GM12878 (cell line): ENCODE results near the gene MRC2. TPM values are rescaled to one million over a fixed set of nuclear protein-coding genes. Genes with fewer than 3 reads are reported as not detected.

Experiments
- ATAC-seq: fragments of 200-7000 bp; cut with Tn5 transposase; 3 replicates; pipeline ENCODE4 v1.9.1; 2020; ENCODE audit warnings: mild to moderate bottlenecking, moderate library complexity
- BruUV-seq: library from RNA; stranded (reverse); fragments of 400-500 nt; replicated peaks from 2 replicates; lab custom pipeline; 2021; lab: Mats Ljungman, UMichigan
- CTCF ChIA-PET: fragments of 300-600 bp; sonication (Branson Sonifier 250); formaldehyde crosslinking; extraction: SDS; loops from one replicate; lab custom pipeline; 2021; ENCODE audit warnings: inconsistent platforms; lab: Yijun Ruan, JAX
- POLR2A ChIA-PET: fragments of 350-600 bp; formaldehyde crosslinking; extraction: SDS; loops from one replicate; lab custom pipeline; 2021; ENCODE audit warnings: inconsistent platforms; lab: Charles Lee
- RAD21 ChIA-PET: fragments of 300-600 bp; sonication (Branson Sonifier 250); formaldehyde crosslinking; loops from one replicate; lab custom pipeline; 2023; ENCODE audit warnings: antibody characterized with exemption; ENCODE audit not compliant: unreplicated experiment; lab: Charles Lee
- SMC1A ChIA-PET: fragments of 300-600 bp; sonication (Branson Sonifier 250); formaldehyde crosslinking; loops from one replicate; lab custom pipeline; 2023; ENCODE audit not compliant: unreplicated experiment, uncharacterized antibody; lab: Charles Lee
- DNase-seq: peaks from one replicate; pipeline ENCODE4 v3.0.0-alpha.2; 2011; ENCODE audit warnings: low read depth, low spot score
- FAIRE-seq: peaks from 3 replicates; lab custom pipeline; 2011; peaks lifted over from hg19 to GRCh38; lab: Jason Lieb, UNC
- H2AFZ ChIP-seq: 2 replicates; pipeline ENCODE4 v1.6.0; 2011; ENCODE audit warnings: low read depth, low read length, control low read depth; ENCODE audit not compliant: control insufficient read depth
- H3K27ac ChIP-seq: 2 replicates; pipeline ENCODE4 v1.5.1; 2011; ENCODE audit warnings: control low read depth; ENCODE audit not compliant: control insufficient read depth, insufficient read depth
- H3K27me3 ChIP-seq, 2 experiments: replicated peaks in 1 of 2; 2 replicates each; pipeline versions ENCODE4 v1.6.0 to v1.6.1; 2011; ENCODE audit warnings: low read length in 1 of 2; ENCODE audit not compliant: control insufficient read depth in 2 of 2, insufficient read depth in 2 of 2
- H3K36me3 ChIP-seq, 2 experiments: 2 replicates each; pipeline ENCODE4 v1.5.1; 2011; ENCODE audit warnings: low read length in 1 of 2; ENCODE audit not compliant: control insufficient read depth in 2 of 2, insufficient read depth in 2 of 2
- H3K4me1 ChIP-seq: 2 replicates; pipeline ENCODE4 v1.6.1; 2011; ENCODE audit warnings: mild to moderate bottlenecking, low read length, moderate library complexity, mixed read lengths; ENCODE audit not compliant: control insufficient read depth, insufficient read depth
- H3K4me2 ChIP-seq: 2 replicates; pipeline ENCODE4 v1.6.0; 2011; ENCODE audit warnings: control low read depth; ENCODE audit not compliant: control insufficient read depth, insufficient read depth
- H3K4me3 ChIP-seq: fragments of 200-600 bp; sonication (generic); 2 replicates; pipeline ENCODE4 v1.5.1; 2016
- H3K79me2 ChIP-seq: 2 replicates; pipeline ENCODE4 v1.6.0; 2011; ENCODE audit warnings: low read length; ENCODE audit not compliant: control insufficient read depth, insufficient read depth
- H3K9ac ChIP-seq: 2 replicates; pipeline ENCODE4 v1.8.0; 2011; ENCODE audit warnings: low read length, control low read depth, mixed read lengths; ENCODE audit not compliant: control insufficient read depth, insufficient read depth
- H3K9me3 ChIP-seq: replicated peaks from 3 replicates; pipeline ENCODE4 v1.5.1; 2011; ENCODE audit warnings: mild to moderate bottlenecking, low read length; ENCODE audit not compliant: control insufficient read depth, insufficient read depth
- H4K20me1 ChIP-seq: 2 replicates; pipeline ENCODE4 v1.6.0; 2011; ENCODE audit not compliant: control insufficient read depth, insufficient read depth
- CREB1 ChIP-seq: IDR thresholded peaks from 2 replicates; pipeline ENCODE4 v1.6.1; 2012; ENCODE audit warnings: low read depth, mild to moderate bottlenecking, inconsistent platforms
- FOS ChIP-seq: IDR thresholded peaks from 3 replicates; pipeline ENCODE4 v1.6.1; 2011; ENCODE audit warnings: borderline replicate concordance; ENCODE audit not compliant: insufficient read length; ENCODE audit errors: extremely low read depth
- HDGF ChIP-seq: fragments of 450-650 bp; IDR thresholded peaks from 2 replicates; pipeline ENCODE4 v1.6.1; 2016; ENCODE audit warnings: antibody characterized with exemption
- MYB ChIP-seq: fragments of 150-350 bp; IDR thresholded peaks from 2 replicates; pipeline ENCODE4 v1.6.1; 2014; ENCODE audit warnings: mild to moderate bottlenecking, low read depth, low read length, borderline replicate concordance
- NR2F1 ChIP-seq: fragments of 450-650 bp; conservative IDR thresholded peaks from 2 replicates; pipeline ENCODE4 v1.6.1; 2017; ENCODE audit warnings: mild to moderate bottlenecking
- NRF1 ChIP-seq: conservative IDR thresholded peaks from 2 replicates; pipeline ENCODE4 v1.6.1; 2011; ENCODE audit warnings: mild to moderate bottlenecking, low read depth, low read length, improper control_type of control experiment
- PAX8 ChIP-seq: fragments of 450-650 bp; IDR thresholded peaks from 2 replicates; pipeline ENCODE4 v1.6.1; 2017; ENCODE audit warnings: mild to moderate bottlenecking, moderate library complexity
- RFX5 ChIP-seq: IDR thresholded peaks from 2 replicates; pipeline ENCODE4 v1.6.1; 2011; ENCODE audit warnings: low read depth, low read length, improper control_type of control experiment
- SMAD1 ChIP-seq: fragments of 450-650 bp; IDR thresholded peaks from 2 replicates; pipeline ENCODE4 v1.6.1; 2018; ENCODE audit warnings: mild to moderate bottlenecking, low read depth; ENCODE audit not compliant: partially characterized antibody
- SRF ChIP-seq, 2 experiments: IDR thresholded peaks; 2 replicates each; pipeline ENCODE4 v1.6.1; 2011; ENCODE audit warnings: low read depth in 2 of 2, low read length in 2 of 2, mild to moderate bottlenecking in 1 of 2, moderate library complexity in 1 of 2
- STAT1 ChIP-seq: fragments of 450-650 bp; conservative IDR thresholded peaks from 2 replicates; pipeline ENCODE4 v1.6.1; 2014; ENCODE audit warnings: antibody characterized with exemption, mild to moderate bottlenecking
- WGBS: methylation state at CpG from one replicate; pipeline ENCODE4 v1.1.6; 2016; ENCODE audit warnings: low lambda C conversion rate; ENCODE audit not compliant: insufficient replicate concordance, insufficient coverage; ENCODE audit errors: missing lambda C conversion rate; 5-methylcytosine and 5-hydroxymethylcytosine counted together
- in situ Hi-C: fragments of 300-500 bp; cut with MboI; formaldehyde crosslinking; loops from 9 replicates; pipeline ENCODE4 v1.14.3; 2018; ENCODE audit warnings: mixed read lengths
- intact Hi-C: fragments of 100-400 bp; cut with micrococcal nuclease; formaldehyde crosslinking; loops from one replicate; pipeline ENCODE4 v1.14.2; 2022; ENCODE audit not compliant: unreplicated experiment
- polyA plus RNA-seq, 11 experiments: library from polyadenylated mRNA; depleted of rRNA in 4 of 11; unstranded in 6 of 11; stranded (reverse) in 5 of 11; fragments of >200 nt; fragmentation: Nextera tagmentation in 4 of 11; fragmentation: Illumina TruSeq in 1 of 11; extraction: Ambion mirVana in 4 of 11; extraction: Trizol in 1 of 11; gene quantifications; 1 replicate in 1 of 11; 2 replicates in 10 of 11; pipeline versions ENCODE4 v1.2.1 to v1.2.3, GENCODE V29; 2011 to 2016; ENCODE audit warnings: inconsistent platforms in 2 of 11, missing spikeins in 2 of 11, low read depth in 1 of 11
- total RNA-seq, 4 experiments: library from RNA; depleted of rRNA in 3 of 4; stranded (reverse); fragments of >200 nt in 3 of 4; fragmentation: Illumina TruSeq in 1 of 4; extraction: Trizol in 1 of 4; gene quantifications; 2 replicates each; pipeline versions ENCODE4 v1.2.1 to v1.2.3, GENCODE V29; 2013 to 2021
- TF ChIP-seq, protein P1 (sequence below): IDR thresholded peaks from 2 replicates; pipeline ENCODE4 v1.6.1; 2012; ENCODE audit warnings: low read depth, low read length, improper control_type of control experiment
- TF ChIP-seq, protein P2 (sequence below): fragments of 450-650 bp; IDR thresholded peaks from 2 replicates; pipeline ENCODE4 v1.6.1; 2017; ENCODE audit warnings: mild to moderate bottlenecking, low read depth, inconsistent platforms; ENCODE audit not compliant: poor library complexity, severe bottlenecking
- TF ChIP-seq, protein P3 (sequence below): IDR thresholded peaks from 2 replicates; pipeline ENCODE4 v1.6.1; 2012; ENCODE audit warnings: low read length, inconsistent platforms
- TF ChIP-seq, protein P4 (sequence below): IDR thresholded peaks from 2 replicates; pipeline ENCODE4 v1.6.1; 2012; ENCODE audit warnings: mild to moderate bottlenecking, low read depth, low read length

Gene MRC2
- total and polyA plus RNA-seq, 10 of the 15 experiments (the other 5 are each of a cell fraction or from before 2014, with no cell fraction given) = 0.04 to 0.96 (median 0.30) TPM; not detected in 1

DNA sequence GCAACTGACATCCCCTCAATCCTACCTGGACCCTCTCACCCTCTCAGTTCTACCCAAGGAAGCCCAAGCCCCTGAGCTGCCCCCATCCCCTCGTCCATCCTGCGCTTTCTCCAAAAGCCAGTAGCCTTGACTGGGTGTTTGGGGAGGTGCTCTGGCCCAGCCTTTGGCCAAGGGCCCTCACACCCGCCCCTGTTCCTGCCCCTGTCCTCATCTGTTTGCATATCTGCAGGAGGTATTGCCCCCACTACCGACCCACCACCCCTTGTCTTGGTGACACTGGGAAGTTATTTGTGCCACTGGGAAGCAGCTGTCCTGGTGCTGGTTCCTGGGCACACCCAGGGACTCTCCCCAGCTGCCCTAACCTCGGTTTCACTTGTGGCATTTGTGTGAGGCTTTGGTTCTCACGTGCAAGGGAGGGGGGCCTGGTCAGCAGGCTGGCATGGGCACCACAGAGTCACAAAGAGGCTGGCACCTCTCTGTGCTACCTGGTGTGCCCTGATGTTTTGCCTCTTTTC is 75.3 kb downstream of the MRC2 start:
- H3K36me3 ChIP-seq = no peaks in the 10 kb centered on the region
- H4K20me1 ChIP-seq = no peaks in the 10 kb centered on the region
- peaks cover 2 to 8% of the 10 kb centered on the region in 2 experiments; a peak in 2 of 4 replicates for H3K27me3 ChIP-seq
- H3K4me2 ChIP-seq = no peak overlapping the region
- ChIA-PET SMC1A (no interaction called here), CTCF (no interaction called here), POLR2A (no interaction called here), RAD21 (interaction anchor here (0.6 kb wide), 1 partner anchor 84 kb away, joined by 3 read pairs; no protein-coding TSS in a partner anchor)
- TF ChIP-seq FOS (no peak), HDGF (no peak), CREB1 (no peak), SRF (IDR thresholded peaks at IDR 0.05; ENCODE audit: low read depth in 2 of 2, low read length in 2 of 2) (no peak), NR2F1 (no peak), RFX5 (no peak), STAT1 (no peak), SMAD1 (no peak), PAX8 (no peak), NRF1 (no peak), MYB (no peak)
- TF ChIP-seq, protein P1, sequence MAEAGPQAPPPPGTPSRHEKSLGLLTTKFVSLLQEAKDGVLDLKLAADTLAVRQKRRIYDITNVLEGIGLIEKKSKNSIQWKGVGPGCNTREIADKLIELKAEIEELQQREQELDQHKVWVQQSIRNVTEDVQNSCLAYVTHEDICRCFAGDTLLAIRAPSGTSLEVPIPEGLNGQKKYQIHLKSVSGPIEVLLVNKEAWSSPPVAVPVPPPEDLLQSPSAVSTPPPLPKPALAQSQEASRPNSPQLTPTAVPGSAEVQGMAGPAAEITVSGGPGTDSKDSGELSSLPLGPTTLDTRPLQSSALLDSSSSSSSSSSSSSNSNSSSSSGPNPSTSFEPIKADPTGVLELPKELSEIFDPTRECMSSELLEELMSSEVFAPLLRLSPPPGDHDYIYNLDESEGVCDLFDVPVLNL = no peak
- TF ChIP-seq, protein P2, sequence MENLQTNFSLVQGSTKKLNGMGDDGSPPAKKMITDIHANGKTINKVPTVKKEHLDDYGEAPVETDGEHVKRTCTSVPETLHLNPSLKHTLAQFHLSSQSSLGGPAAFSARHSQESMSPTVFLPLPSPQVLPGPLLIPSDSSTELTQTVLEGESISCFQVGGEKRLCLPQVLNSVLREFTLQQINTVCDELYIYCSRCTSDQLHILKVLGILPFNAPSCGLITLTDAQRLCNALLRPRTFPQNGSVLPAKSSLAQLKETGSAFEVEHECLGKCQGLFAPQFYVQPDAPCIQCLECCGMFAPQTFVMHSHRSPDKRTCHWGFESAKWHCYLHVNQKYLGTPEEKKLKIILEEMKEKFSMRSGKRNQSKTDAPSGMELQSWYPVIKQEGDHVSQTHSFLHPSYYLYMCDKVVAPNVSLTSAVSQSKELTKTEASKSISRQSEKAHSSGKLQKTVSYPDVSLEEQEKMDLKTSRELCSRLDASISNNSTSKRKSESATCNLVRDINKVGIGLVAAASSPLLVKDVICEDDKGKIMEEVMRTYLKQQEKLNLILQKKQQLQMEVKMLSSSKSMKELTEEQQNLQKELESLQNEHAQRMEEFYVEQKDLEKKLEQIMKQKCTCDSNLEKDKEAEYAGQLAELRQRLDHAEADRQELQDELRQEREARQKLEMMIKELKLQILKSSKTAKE = no peak
- TF ChIP-seq, protein P3, sequence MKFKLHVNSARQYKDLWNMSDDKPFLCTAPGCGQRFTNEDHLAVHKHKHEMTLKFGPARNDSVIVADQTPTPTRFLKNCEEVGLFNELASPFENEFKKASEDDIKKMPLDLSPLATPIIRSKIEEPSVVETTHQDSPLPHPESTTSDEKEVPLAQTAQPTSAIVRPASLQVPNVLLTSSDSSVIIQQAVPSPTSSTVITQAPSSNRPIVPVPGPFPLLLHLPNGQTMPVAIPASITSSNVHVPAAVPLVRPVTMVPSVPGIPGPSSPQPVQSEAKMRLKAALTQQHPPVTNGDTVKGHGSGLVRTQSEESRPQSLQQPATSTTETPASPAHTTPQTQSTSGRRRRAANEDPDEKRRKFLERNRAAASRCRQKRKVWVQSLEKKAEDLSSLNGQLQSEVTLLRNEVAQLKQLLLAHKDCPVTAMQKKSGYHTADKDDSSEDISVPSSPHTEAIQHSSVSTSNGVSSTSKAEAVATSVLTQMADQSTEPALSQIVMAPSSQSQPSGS = no peak
- TF ChIP-seq, protein P4, sequence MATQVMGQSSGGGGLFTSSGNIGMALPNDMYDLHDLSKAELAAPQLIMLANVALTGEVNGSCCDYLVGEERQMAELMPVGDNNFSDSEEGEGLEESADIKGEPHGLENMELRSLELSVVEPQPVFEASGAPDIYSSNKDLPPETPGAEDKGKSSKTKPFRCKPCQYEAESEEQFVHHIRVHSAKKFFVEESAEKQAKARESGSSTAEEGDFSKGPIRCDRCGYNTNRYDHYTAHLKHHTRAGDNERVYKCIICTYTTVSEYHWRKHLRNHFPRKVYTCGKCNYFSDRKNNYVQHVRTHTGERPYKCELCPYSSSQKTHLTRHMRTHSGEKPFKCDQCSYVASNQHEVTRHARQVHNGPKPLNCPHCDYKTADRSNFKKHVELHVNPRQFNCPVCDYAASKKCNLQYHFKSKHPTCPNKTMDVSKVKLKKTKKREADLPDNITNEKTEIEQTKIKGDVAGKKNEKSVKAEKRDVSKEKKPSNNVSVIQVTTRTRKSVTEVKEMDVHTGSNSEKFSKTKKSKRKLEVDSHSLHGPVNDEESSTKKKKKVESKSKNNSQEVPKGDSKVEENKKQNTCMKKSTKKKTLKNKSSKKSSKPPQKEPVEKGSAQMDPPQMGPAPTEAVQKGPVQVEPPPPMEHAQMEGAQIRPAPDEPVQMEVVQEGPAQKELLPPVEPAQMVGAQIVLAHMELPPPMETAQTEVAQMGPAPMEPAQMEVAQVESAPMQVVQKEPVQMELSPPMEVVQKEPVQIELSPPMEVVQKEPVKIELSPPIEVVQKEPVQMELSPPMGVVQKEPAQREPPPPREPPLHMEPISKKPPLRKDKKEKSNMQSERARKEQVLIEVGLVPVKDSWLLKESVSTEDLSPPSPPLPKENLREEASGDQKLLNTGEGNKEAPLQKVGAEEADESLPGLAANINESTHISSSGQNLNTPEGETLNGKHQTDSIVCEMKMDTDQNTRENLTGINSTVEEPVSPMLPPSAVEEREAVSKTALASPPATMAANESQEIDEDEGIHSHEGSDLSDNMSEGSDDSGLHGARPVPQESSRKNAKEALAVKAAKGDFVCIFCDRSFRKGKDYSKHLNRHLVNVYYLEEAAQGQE = no peak
- no peak for ATAC-seq
- H3K79me2 ChIP-seq = no peaks in the 10 kb centered on the region
- in situ Hi-C loops (no loop called here), intact Hi-C loops (loop anchor here (1.0 kb wide), 1 partner anchor 265 kb away; no protein-coding TSS in a partner anchor)
- 51% methylated on average over 6 of the region's 6 CpGs for WGBS
- H3K27ac ChIP-seq = no peak overlapping the region
- no peak overlapping the region for H3K9ac ChIP-seq
- no peaks in the 10 kb centered on the region; the same call in 2 of the 3 replicates for H3K9me3 ChIP-seq
- no peak overlapping the region for H3K4me3 ChIP-seq
- no TSS peak for BruUV-seq
- H3K4me1 ChIP-seq = no peaks in the 10 kb centered on the region
- DNase-seq = no peak
- H2AFZ ChIP-seq = no peak overlapping the region
- FAIRE-seq = no peak
